ENCODE data around the gene SAMD13. TPM values are rescaled to one million over a fixed set of nuclear protein-coding genes. Genes with fewer than 3 reads are reported as not detected.

The SAMD13 gene
- polyA plus RNA-seq, 1 donor from 2014 or later = 20.0 TPM

DNA sequence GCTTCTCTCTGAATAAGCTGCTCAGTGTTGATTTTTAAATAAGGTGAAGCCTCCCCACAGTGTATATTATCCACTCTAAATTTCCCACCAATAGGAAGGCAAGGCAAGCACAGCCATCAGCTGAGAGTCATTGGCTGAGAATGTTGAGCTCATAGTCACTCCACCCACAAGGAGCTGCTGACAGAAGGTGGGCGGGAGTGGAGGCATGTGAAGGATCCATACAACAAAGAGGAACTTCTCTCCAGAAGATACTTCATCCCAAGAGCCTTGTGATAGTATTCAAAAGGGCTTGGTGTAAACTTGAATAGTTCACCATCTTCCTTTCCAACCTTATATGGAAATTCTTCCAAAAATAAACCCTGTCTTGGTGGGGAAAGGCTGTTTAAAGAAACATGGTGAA lies 42.8 kb downstream of the SAMD13 start:
- Histone ChIP-seq H3F3A (ENCODE audit: insufficient read depth, low read length, poor library complexity, severe bottlenecking) (peaks cover 3% of the 10 kb centered on the region), H3K36me3 (ENCODE audit: insufficient read depth, low read length) (no peaks in the 10 kb centered on the region), H2AFZ (ENCODE audit: low read depth, low read length) (no peak overlapping the region), H4K20me1 (ENCODE audit: insufficient read depth) (no peaks in the 10 kb centered on the region), H3K79me2 (replicated peaks; ENCODE audit: insufficient read depth, low read length) (no peaks in the 10 kb centered on the region), H3K9me2 (ENCODE audit: insufficient read depth, low read length) (no peaks in the 10 kb centered on the region), H3K4me3 (ENCODE audit: low read length) (no peak overlapping the region), H3K9ac (ENCODE audit: low read length) (no peak overlapping the region), H3K27me3 (ENCODE audit: insufficient read depth, low read depth, low read length) (no peaks in the 10 kb centered on the region), H3K4me2 (ENCODE audit: low read length) (no peak overlapping the region), H3K27ac (ENCODE audit: low read length) (no peak overlapping the region), H3K9me3 (ENCODE audit: low read length) (no peaks in the 10 kb centered on the region)
- no peak for TF ChIP-seq RAD21 (conservative IDR thresholded peaks at IDR 0.05)

DNA sequence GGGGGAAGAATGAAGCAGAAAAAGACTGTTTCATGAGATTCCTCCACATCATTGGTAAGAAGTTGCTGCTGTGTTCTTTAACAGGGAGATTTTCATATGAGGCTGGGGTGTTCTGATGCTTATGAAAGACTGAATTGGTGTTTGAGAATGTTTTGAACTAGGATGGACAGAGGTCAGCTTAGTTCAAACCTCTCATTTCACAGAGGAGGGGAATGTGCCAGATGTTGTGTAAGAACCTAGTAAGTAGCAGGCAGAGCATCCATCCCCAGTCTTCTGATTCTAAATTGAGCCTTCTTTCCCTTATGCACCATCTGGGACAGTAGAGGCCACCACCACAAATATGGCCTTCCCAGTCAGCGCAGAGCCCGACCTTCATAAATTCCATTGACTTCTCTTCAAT lies 43.7 kb downstream of the SAMD13 start:
- Histone ChIP-seq H3F3A (ENCODE audit: insufficient read depth, low read length, poor library complexity, severe bottlenecking) (peaks cover 3% of the 10 kb centered on the region), H2AFZ (ENCODE audit: low read depth, low read length) (no peak overlapping the region)

GRCh38 chr1:84347271-84347931 lies 45.9 kb downstream of the SAMD13 start:
- Histone ChIP-seq H3K27ac (ENCODE audit: low read length) (peak overlapping the region; percentile 88), H3K36me3 (ENCODE audit: insufficient read depth, low read length) (no peaks in the 10 kb centered on the region), H3F3A (ENCODE audit: insufficient read depth, low read length, poor library complexity, severe bottlenecking) (peaks cover 3% of the 10 kb centered on the region), H3K9me2 (ENCODE audit: insufficient read depth, low read length) (no peaks in the 10 kb centered on the region), H3K27me3 (ENCODE audit: insufficient read depth, low read depth, low read length) (no peaks in the 10 kb centered on the region), H2AFZ (ENCODE audit: low read depth, low read length) (peak overlapping the region; percentile 10), H3K79me2 (replicated peaks; ENCODE audit: insufficient read depth, low read length) (no peaks in the 10 kb centered on the region), H3K9ac (ENCODE audit: low read length) (peak overlapping the region; percentile 52), H3K4me3 (ENCODE audit: low read length) (peak overlapping the region; percentile 24), H3K9me3 (ENCODE audit: low read length) (no peaks in the 10 kb centered on the region), H4K20me1 (ENCODE audit: insufficient read depth) (no peaks in the 10 kb centered on the region), H3K4me2 (ENCODE audit: low read length) (no peak overlapping the region)
- TF ChIP-seq TAF1 (IDR thresholded peaks at IDR 0.05; ENCODE audit: low read depth) (no peak), CTCF (IDR thresholded peaks at IDR 0.05; ENCODE audit: poor library complexity, severe bottlenecking) (no peak), RAD21 (conservative IDR thresholded peaks at IDR 0.05) (no peak), POLR2AphosphoS5 (IDR thresholded peaks at IDR 0.05) (no peak), SMC3 (conservative IDR thresholded peaks at IDR 0.05; ENCODE audit: poor library complexity) (no peak), EP300 (conservative IDR thresholded peaks at IDR 0.05; ENCODE audit: poor library complexity, severe bottlenecking) (no peak), EZH2 (IDR thresholded peaks at IDR 0.05; ENCODE audit: borderline replicate concordance, insufficient read depth, low read length, poor library complexity, severe bottlenecking) (no peak), MXI1 (conservative IDR thresholded peaks at IDR 0.05; ENCODE audit: poor library complexity, severe bottlenecking) (no peak)
- TF ChIP-seq, protein P1, sequence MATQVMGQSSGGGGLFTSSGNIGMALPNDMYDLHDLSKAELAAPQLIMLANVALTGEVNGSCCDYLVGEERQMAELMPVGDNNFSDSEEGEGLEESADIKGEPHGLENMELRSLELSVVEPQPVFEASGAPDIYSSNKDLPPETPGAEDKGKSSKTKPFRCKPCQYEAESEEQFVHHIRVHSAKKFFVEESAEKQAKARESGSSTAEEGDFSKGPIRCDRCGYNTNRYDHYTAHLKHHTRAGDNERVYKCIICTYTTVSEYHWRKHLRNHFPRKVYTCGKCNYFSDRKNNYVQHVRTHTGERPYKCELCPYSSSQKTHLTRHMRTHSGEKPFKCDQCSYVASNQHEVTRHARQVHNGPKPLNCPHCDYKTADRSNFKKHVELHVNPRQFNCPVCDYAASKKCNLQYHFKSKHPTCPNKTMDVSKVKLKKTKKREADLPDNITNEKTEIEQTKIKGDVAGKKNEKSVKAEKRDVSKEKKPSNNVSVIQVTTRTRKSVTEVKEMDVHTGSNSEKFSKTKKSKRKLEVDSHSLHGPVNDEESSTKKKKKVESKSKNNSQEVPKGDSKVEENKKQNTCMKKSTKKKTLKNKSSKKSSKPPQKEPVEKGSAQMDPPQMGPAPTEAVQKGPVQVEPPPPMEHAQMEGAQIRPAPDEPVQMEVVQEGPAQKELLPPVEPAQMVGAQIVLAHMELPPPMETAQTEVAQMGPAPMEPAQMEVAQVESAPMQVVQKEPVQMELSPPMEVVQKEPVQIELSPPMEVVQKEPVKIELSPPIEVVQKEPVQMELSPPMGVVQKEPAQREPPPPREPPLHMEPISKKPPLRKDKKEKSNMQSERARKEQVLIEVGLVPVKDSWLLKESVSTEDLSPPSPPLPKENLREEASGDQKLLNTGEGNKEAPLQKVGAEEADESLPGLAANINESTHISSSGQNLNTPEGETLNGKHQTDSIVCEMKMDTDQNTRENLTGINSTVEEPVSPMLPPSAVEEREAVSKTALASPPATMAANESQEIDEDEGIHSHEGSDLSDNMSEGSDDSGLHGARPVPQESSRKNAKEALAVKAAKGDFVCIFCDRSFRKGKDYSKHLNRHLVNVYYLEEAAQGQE (IDR thresholded peaks at IDR 0.05; ENCODE audit: borderline replicate concordance) = no peak

More for the DNA sequence above, 43.7 kb downstream of the SAMD13 start:
- H4K20me1 ChIP-seq (ENCODE audit: insufficient read depth) = no peaks in the 10 kb centered on the region
- no peak overlapping the region for H3K9ac ChIP-seq (ENCODE audit: low read length)
- H3K9me2 ChIP-seq (ENCODE audit: insufficient read depth, low read length) = no peaks in the 10 kb centered on the region
- no peak overlapping the region for H3K4me3 ChIP-seq (ENCODE audit: low read length)
- TF ChIP-seq SMC3 (conservative IDR thresholded peaks at IDR 0.05; ENCODE audit: poor library complexity) (no peak), EZH2 (IDR thresholded peaks at IDR 0.05; ENCODE audit: borderline replicate concordance, insufficient read depth, low read length, poor library complexity, severe bottlenecking) (no peak), RAD21 (conservative IDR thresholded peaks at IDR 0.05) (no peak), TAF1 (IDR thresholded peaks at IDR 0.05; ENCODE audit: low read depth) (no peak), POLR2AphosphoS5 (IDR thresholded peaks at IDR 0.05) (no peak)
- no peaks in the 10 kb centered on the region for H3K79me2 ChIP-seq (replicated peaks; ENCODE audit: insufficient read depth, low read length)
- no peak overlapping the region for H3K4me2 ChIP-seq (ENCODE audit: low read length)
- H3K27me3 ChIP-seq (ENCODE audit: insufficient read depth, low read depth, low read length) = no peaks in the 10 kb centered on the region
- H3K9me3 ChIP-seq (ENCODE audit: low read length) = no peaks in the 10 kb centered on the region
- H3K36me3 ChIP-seq (ENCODE audit: insufficient read depth, low read length) = no peaks in the 10 kb centered on the region
- H3K27ac ChIP-seq (ENCODE audit: low read length) = no peak overlapping the region
